H1 (cell line): ENCODE measurements around the gene PIGH. TPM values are rescaled to one million over a fixed set of nuclear protein-coding genes. Genes with fewer than 3 reads are reported as not detected.

Experiments used
- CTCF ChIA-PET: fragments of 300-600 bp; sonication (Branson Sonifier 250); formaldehyde crosslinking; loops from one replicate; lab custom pipeline; 2021; ENCODE audit not compliant: partially characterized antibody; lab: Charles Lee
- POLR2A ChIA-PET: fragments of 300-600 bp; sonication (Branson Sonifier 250); formaldehyde crosslinking; loops from one replicate; lab custom pipeline; 2021; ENCODE audit warnings: inconsistent platforms; ENCODE audit not compliant: partially characterized antibody; lab: Charles Lee
- DNase-seq, 2 experiments: peaks; one replicate each; pipeline versions ENCODE4 v3.0.0 to v3.0.0-alpha.2; 2010 to 2022; ENCODE audit warnings: low spot score in 2 of 2, low read depth in 1 of 2, mixed read lengths in 1 of 2
- FAIRE-seq: peaks from 2 replicates; lab custom pipeline; 2011; peaks lifted over from hg19 to GRCh38; lab: Jason Lieb, UNC
- H2AFZ ChIP-seq: 2 replicates; pipeline ENCODE4 v1.8.1; 2012; ENCODE audit warnings: low read length, inconsistent platforms
- H2AK5ac ChIP-seq: 2 replicates; pipeline ENCODE4 v1.6.1; 2013; ENCODE audit warnings: low read depth, low read length
- H2BK120ac ChIP-seq: replicated peaks from 2 replicates; pipeline ENCODE3; 2013; ENCODE audit warnings: low read depth, low read length, inconsistent platforms
- H2BK12ac ChIP-seq: 2 replicates; pipeline ENCODE4 v1.6.1; 2013; ENCODE audit warnings: low read depth, low read length
- H2BK15ac ChIP-seq: 2 replicates; pipeline ENCODE4 v1.6.1; 2013; ENCODE audit warnings: low read length
- H2BK20ac ChIP-seq: 2 replicates; pipeline ENCODE4 v1.6.1; 2013; ENCODE audit warnings: low read length
- H2BK5ac ChIP-seq: 2 replicates; pipeline ENCODE4 v1.6.1; 2013; ENCODE audit warnings: low read depth, low read length
- H3K14ac ChIP-seq: 2 replicates; pipeline ENCODE4 v1.6.1; 2013; ENCODE audit warnings: inconsistent platforms; ENCODE audit not compliant: insufficient read length
- H3K18ac ChIP-seq: 2 replicates; pipeline ENCODE4 v1.6.1; 2013; ENCODE audit warnings: low read length; ENCODE audit errors: extremely low read depth
- H3K23ac ChIP-seq: 2 replicates; pipeline ENCODE4 v1.6.1; 2013; ENCODE audit warnings: inconsistent platforms; ENCODE audit not compliant: insufficient read length
- H3K23me2 ChIP-seq: 2 replicates; pipeline ENCODE4 v1.6.1; 2013; ENCODE audit warnings: low read depth, low read length
- H3K27ac ChIP-seq: 2 replicates; pipeline ENCODE4 v1.6.1; 2011; ENCODE audit warnings: low read depth, low read length, inconsistent platforms
- H3K27me3 ChIP-seq, 4 experiments: replicated peaks in 1 of 4; 1 replicate in 1 of 4; 2 replicates in 3 of 4; pipeline versions ENCODE4 v1.6.1 to v1.8.1; 2011 to 2013; ENCODE audit warnings: low read length in 3 of 4, mild to moderate bottlenecking in 3 of 4, inconsistent platforms in 2 of 4, mixed read lengths in 2 of 4, moderate library complexity in 1 of 4; ENCODE audit not compliant: control insufficient read depth in 3 of 4, insufficient read depth in 3 of 4; ENCODE audit errors: extremely low read depth in 1 of 4
- H3K36me3 ChIP-seq, 4 experiments: 2 replicates each; pipeline versions ENCODE4 v1.6.1 to v1.8.1; 2011 to 2013; ENCODE audit warnings: mild to moderate bottlenecking in 4 of 4, low read length in 3 of 4, moderate library complexity in 2 of 4, control low read depth in 1 of 4, inconsistent platforms in 1 of 4; ENCODE audit not compliant: insufficient read depth in 4 of 4, control insufficient read depth in 2 of 4
- H3K4ac ChIP-seq: replicated peaks from 2 replicates; pipeline ENCODE3; 2013; ENCODE audit warnings: low read length, low read depth, mixed read lengths, inconsistent platforms; ENCODE audit not compliant: insufficient read length
- H3K4me1 ChIP-seq, 4 experiments: replicated peaks in 1 of 4; 1 replicate in 1 of 4; 2 replicates in 3 of 4; pipeline versions ENCODE4 v1.6.1 to v1.8.1; 2011 to 2013; ENCODE audit warnings: low read length in 3 of 4, inconsistent platforms in 2 of 4, mixed read lengths in 1 of 4; ENCODE audit not compliant: insufficient read depth in 4 of 4, control insufficient read depth in 3 of 4
- H3K4me2 ChIP-seq, 2 experiments: 2 replicates each; pipeline versions ENCODE4 v1.6.1 to v1.8.1; 2011 to 2013; ENCODE audit warnings: low read depth in 2 of 2, low read length in 2 of 2, control low read depth in 1 of 2, inconsistent platforms in 1 of 2, mild to moderate bottlenecking in 1 of 2; ENCODE audit not compliant: insufficient read depth in 1 of 2
- H3K4me3 ChIP-seq, 4 experiments: fragments of 200-600, 300-600 bp in 1 of 4; sonication (generic), shearing (Covaris generic), sonication (Bioruptor Twin) in 1 of 4; 2 replicates each; pipeline versions ENCODE4 v1.5.1 to v1.8.1; 2011 to 2016; ENCODE audit warnings: low read length in 4 of 4, low read depth in 3 of 4, control low read depth in 2 of 4, inconsistent platforms in 2 of 4, mild to moderate bottlenecking in 2 of 4, mixed read lengths in 1 of 4, moderate library complexity in 1 of 4; ENCODE audit not compliant: insufficient read depth in 2 of 4; ENCODE audit errors: extremely low read depth in 1 of 4
- H3K56ac ChIP-seq: replicated peaks from 2 replicates; pipeline ENCODE3; 2013; ENCODE audit warnings: low read depth, mild to moderate bottlenecking, mixed read lengths, low read length, inconsistent platforms; ENCODE audit not compliant: insufficient read length
- H3K79me1 ChIP-seq: 2 replicates; pipeline ENCODE4 v1.6.1; 2013; ENCODE audit warnings: low read depth, low read length, control low read depth
- H3K79me2 ChIP-seq, 2 experiments: 2 replicates each; pipeline versions ENCODE4 v1.6.1 to v1.8.1; 2012 to 2013; ENCODE audit warnings: low read length in 2 of 2, mild to moderate bottlenecking in 2 of 2, inconsistent platforms in 1 of 2; ENCODE audit not compliant: insufficient read depth in 2 of 2, control insufficient read depth in 1 of 2
- H3K9ac ChIP-seq, 4 experiments: replicated peaks in 1 of 4; 1 replicate in 1 of 4; 2 replicates in 3 of 4; pipeline versions ENCODE4 v1.6.1 to v1.8.1; 2011 to 2013; ENCODE audit warnings: low read depth in 3 of 4, low read length in 3 of 4, control low read depth in 2 of 4, mild to moderate bottlenecking in 2 of 4, moderate library complexity in 2 of 4, inconsistent platforms in 1 of 4; ENCODE audit errors: extremely low read depth in 1 of 4
- H3K9me3 ChIP-seq, 2 experiments: 2 replicates each; pipeline versions ENCODE4 v1.6.1 to v1.8.1; 2012 to 2013; ENCODE audit warnings: mild to moderate bottlenecking in 2 of 2, moderate library complexity in 2 of 2, control low read depth in 1 of 2, inconsistent platforms in 1 of 2, low read depth in 1 of 2, low read length in 1 of 2, mixed read lengths in 1 of 2; ENCODE audit not compliant: insufficient read depth in 2 of 2
- H4K20me1 ChIP-seq, 2 experiments: replicated peaks in 1 of 2; 2 replicates each; pipeline versions ENCODE3 to v1.8.1; 2011 to 2013; ENCODE audit warnings: inconsistent platforms in 2 of 2, low read length in 2 of 2, mild to moderate bottlenecking in 1 of 2; ENCODE audit not compliant: insufficient read depth in 2 of 2, control insufficient read depth in 1 of 2
- H4K5ac ChIP-seq: 2 replicates; pipeline ENCODE4 v1.6.1; 2013; ENCODE audit warnings: low read length, low read depth, mixed read lengths, inconsistent platforms; ENCODE audit not compliant: insufficient read length
- H4K8ac ChIP-seq: 2 replicates; pipeline ENCODE4 v1.8.0; 2013; ENCODE audit warnings: mild to moderate bottlenecking, moderate library complexity, low read length, inconsistent platforms; ENCODE audit not compliant: insufficient read depth; ENCODE audit errors: extremely low read depth
- H4K91ac ChIP-seq: replicated peaks from 2 replicates; pipeline ENCODE3; 2013; ENCODE audit warnings: low read length, mixed read lengths, inconsistent platforms; ENCODE audit not compliant: insufficient read length
- KDM5A ChIP-seq: fragments of 200-600 bp; IDR thresholded peaks from 2 replicates; pipeline ENCODE4 v1.7.1; 2012; ENCODE audit warnings: mild to moderate bottlenecking, low read length, inconsistent platforms, mixed read lengths
- WGBS, 2 experiments: shearing (Covaris generic) in 1 of 2; methylation state at CpG; one replicate each; pipeline versions ENCODE4 v1.1.6 to v1.1.7; 2013 to 2015; ENCODE audit warnings: low lambda C conversion rate in 2 of 2, mixed read lengths in 2 of 2, inconsistent platforms in 1 of 2, low coverage in 1 of 2, missing lambda C conversion rate in 1 of 2; ENCODE audit not compliant: insufficient replicate concordance in 2 of 2, insufficient coverage in 1 of 2, insufficient read length in 1 of 2; ENCODE audit errors: extremely low coverage in 1 of 2, missing lambda C conversion rate in 1 of 2; 5-methylcytosine and 5-hydroxymethylcytosine counted together
- polyA plus RNA-seq, 7 experiments: library from polyadenylated mRNA; depleted of rRNA in 3 of 7; stranded (reverse) in 5 of 7; unstranded in 2 of 7; fragments of >200 nt in 5 of 7; fragments of 200-250 nt in 2 of 7; gene quantifications; 1 replicate in 5 of 7; 2 replicates in 1 of 7; 4 replicates in 1 of 7; pipeline versions ENCODE4 v1.2.1 to v1.2.3, GENCODE V29; 2011 to 2013; ENCODE audit warnings: missing spikeins in 2 of 7, mixed read lengths in 2 of 7
- total RNA-seq: library from RNA; stranded (reverse); fragmentation: NEBNext Ultra II Directional; extraction: Animal tissue kit (Norgen Biotek cat#: 25700); gene quantifications from 2 replicates; pipeline ENCODE4 v1.2.1, GENCODE V29; 2021

Gene PIGH
- total and polyA plus RNA-seq, 2 of the 8 experiments (the other 6 are each of a cell fraction or from before 2014, with no cell fraction given) = 7.2 to 8.6 TPM

GRCh38 chr14:67638642-67639041 lies 38.6 kb upstream of the PIGH start:
- Histone ChIP-seq H2BK120ac (no peak overlapping the region), H3K79me1 (no peaks in the 10 kb centered on the region), H3K9ac (no peak overlapping the region), H3K23ac (no peak overlapping the region), H2BK20ac (no peak overlapping the region), H2AFZ (no peak overlapping the region), H3K79me2 (no peaks in the 10 kb centered on the region), H4K8ac (no peak overlapping the region), H3K27me3 (no peaks in the 10 kb centered on the region), H3K27ac (no peak overlapping the region), H2BK5ac (no peak overlapping the region), H2AK5ac (no peak overlapping the region), H4K5ac (no peak overlapping the region), H3K56ac (no peak overlapping the region), H3K9me3 (no peaks in the 10 kb centered on the region), H3K4me3 (no peak overlapping the region), H3K14ac (no peak overlapping the region), H3K23me2 (no peaks in the 10 kb centered on the region), H3K4me1 (no peaks in the 10 kb centered on the region), H2BK12ac (no peak overlapping the region), H3K4ac (no peak overlapping the region), H3K36me3 (no peaks in the 10 kb centered on the region), H4K20me1 (peaks cover 2% of the 10 kb centered on the region in 2 experiments), H2BK15ac (no peak overlapping the region), H4K91ac (no peak overlapping the region), H3K4me2 (no peak overlapping the region), H3K18ac (no peak overlapping the region)
- TF ChIP-seq KDM5A = no peak
- FAIRE-seq = no peak
- ChIA-PET POLR2A (interaction anchor here (1.1 kb wide), 1 partner anchor 18 kb away, joined by 3 read pairs; no protein-coding TSS in a partner anchor), CTCF (no interaction called here)
- 92% methylated on average over 3 of the region's 3 CpGs; no CpG with 5 or more reads in 1 of the 2 experiments for WGBS, 2 experiments
- DNase-seq = no peak
